ENCODE results near the gene ESRRG.

Gene ESRRG

GRCh38 chr1:216612291-216612690 lies 110.9 kb downstream of the ESRRG start:
- no peak overlapping the region for H3K27ac ChIP-seq (ENCODE audit: low read depth, low read length, poor library complexity, severe bottlenecking)
- H2AFZ ChIP-seq (ENCODE audit: low read length): no peak overlapping the region
- no peaks in the 10 kb centered on the region for H3K27me3 ChIP-seq (ENCODE audit: insufficient read depth, low read length)
- no peak overlapping the region for H3K9ac ChIP-seq (ENCODE audit: low read length)
- H3K9me3 ChIP-seq (ENCODE audit: low read length): no peaks in the 10 kb centered on the region
- no peaks in the 10 kb centered on the region for H3K4me1 ChIP-seq (ENCODE audit: insufficient read depth, low read length, severe bottlenecking)
- H3K4me2 ChIP-seq (ENCODE audit: low read length): no peak overlapping the region
- H4K20me1 ChIP-seq (ENCODE audit: insufficient read depth, low read length): no peaks in the 10 kb centered on the region
- no peaks in the 10 kb centered on the region for H3F3A ChIP-seq (ENCODE audit: insufficient read depth, low read length)
- no peaks in the 10 kb centered on the region for H3K9me2 ChIP-seq (ENCODE audit: low read depth, low read length)
- H3K36me3 ChIP-seq (ENCODE audit: insufficient read depth, low read length): no peaks in the 10 kb centered on the region
- H3K4me3 ChIP-seq (ENCODE audit: low read depth, low read length, poor library complexity, severe bottlenecking): no peak overlapping the region
- TF ChIP-seq, protein P1, sequence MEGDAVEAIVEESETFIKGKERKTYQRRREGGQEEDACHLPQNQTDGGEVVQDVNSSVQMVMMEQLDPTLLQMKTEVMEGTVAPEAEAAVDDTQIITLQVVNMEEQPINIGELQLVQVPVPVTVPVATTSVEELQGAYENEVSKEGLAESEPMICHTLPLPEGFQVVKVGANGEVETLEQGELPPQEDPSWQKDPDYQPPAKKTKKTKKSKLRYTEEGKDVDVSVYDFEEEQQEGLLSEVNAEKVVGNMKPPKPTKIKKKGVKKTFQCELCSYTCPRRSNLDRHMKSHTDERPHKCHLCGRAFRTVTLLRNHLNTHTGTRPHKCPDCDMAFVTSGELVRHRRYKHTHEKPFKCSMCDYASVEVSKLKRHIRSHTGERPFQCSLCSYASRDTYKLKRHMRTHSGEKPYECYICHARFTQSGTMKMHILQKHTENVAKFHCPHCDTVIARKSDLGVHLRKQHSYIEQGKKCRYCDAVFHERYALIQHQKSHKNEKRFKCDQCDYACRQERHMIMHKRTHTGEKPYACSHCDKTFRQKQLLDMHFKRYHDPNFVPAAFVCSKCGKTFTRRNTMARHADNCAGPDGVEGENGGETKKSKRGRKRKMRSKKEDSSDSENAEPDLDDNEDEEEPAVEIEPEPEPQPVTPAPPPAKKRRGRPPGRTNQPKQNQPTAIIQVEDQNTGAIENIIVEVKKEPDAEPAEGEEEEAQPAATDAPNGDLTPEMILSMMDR (IDR thresholded peaks at IDR 0.05; ENCODE audit: low read length): no peak
- TF ChIP-seq EZH2 (IDR thresholded peaks at IDR 0.05; ENCODE audit: borderline replicate concordance, low read length): no peak
- H3K79me2 ChIP-seq (ENCODE audit: insufficient read depth, low read length): no peaks in the 10 kb centered on the region

- H2AFZ ChIP-seq (ENCODE audit: low read length): no peak overlapping the region
- H4K20me1 ChIP-seq (ENCODE audit: insufficient read depth, low read length): no peaks in the 10 kb centered on the region
- no peak overlapping the region for H3K27ac ChIP-seq (ENCODE audit: low read depth, low read length, poor library complexity, severe bottlenecking)
- no peaks in the 10 kb centered on the region for H3K27me3 ChIP-seq (ENCODE audit: insufficient read depth, low read length)
- TF ChIP-seq, protein P1 (IDR thresholded peaks at IDR 0.05; ENCODE audit: low read length): no peak
- no peak for TF ChIP-seq EZH2 (IDR thresholded peaks at IDR 0.05; ENCODE audit: borderline replicate concordance, low read length)
- H3K4me3 ChIP-seq (ENCODE audit: low read depth, low read length, poor library complexity, severe bottlenecking): no peak overlapping the region
- no peak overlapping the region for H3K9ac ChIP-seq (ENCODE audit: low read length)
- no peaks in the 10 kb centered on the region for H3K9me3 ChIP-seq (ENCODE audit: low read length)
- H3K4me2 ChIP-seq (ENCODE audit: low read length): no peak overlapping the region
- no peaks in the 10 kb centered on the region for H3K4me1 ChIP-seq (ENCODE audit: insufficient read depth, low read length, severe bottlenecking)
- H3K9me2 ChIP-seq (ENCODE audit: low read depth, low read length): no peaks in the 10 kb centered on the region
- H3K79me2 ChIP-seq (ENCODE audit: insufficient read depth, low read length): no peaks in the 10 kb centered on the region
- no peaks in the 10 kb centered on the region for H3F3A ChIP-seq (ENCODE audit: insufficient read depth, low read length)
- no peaks in the 10 kb centered on the region for H3K36me3 ChIP-seq (ENCODE audit: insufficient read depth, low read length)
Measured at GRCh38 chr1:216607067-216607697, 116.0 kb downstream of the ESRRG start.

GRCh38 chr1:216606047-216606637 lies 117.1 kb downstream of the ESRRG start:
- no peaks in the 10 kb centered on the region for H4K20me1 ChIP-seq (ENCODE audit: insufficient read depth, low read length)
- H3K9me2 ChIP-seq (ENCODE audit: low read depth, low read length): no peaks in the 10 kb centered on the region
- H3K27ac ChIP-seq (ENCODE audit: low read depth, low read length, poor library complexity, severe bottlenecking): no peak overlapping the region
- no peaks in the 10 kb centered on the region for H3K79me2 ChIP-seq (ENCODE audit: insufficient read depth, low read length)
- H3K27me3 ChIP-seq (ENCODE audit: insufficient read depth, low read length): no peaks in the 10 kb centered on the region
- H3K4me3 ChIP-seq (ENCODE audit: low read depth, low read length, poor library complexity, severe bottlenecking): no peak overlapping the region
- no peak overlapping the region for H3K9ac ChIP-seq (ENCODE audit: low read length)
- no peaks in the 10 kb centered on the region for H3F3A ChIP-seq (ENCODE audit: insufficient read depth, low read length)
- no peaks in the 10 kb centered on the region for H3K36me3 ChIP-seq (ENCODE audit: insufficient read depth, low read length)
- no peaks in the 10 kb centered on the region for H3K9me3 ChIP-seq (ENCODE audit: low read length)
- H2AFZ ChIP-seq (ENCODE audit: low read length): no peak overlapping the region
- TF ChIP-seq, protein P1 (IDR thresholded peaks at IDR 0.05; ENCODE audit: low read length): no peak
- no peak for TF ChIP-seq EZH2 (IDR thresholded peaks at IDR 0.05; ENCODE audit: borderline replicate concordance, low read length)
- H3K4me1 ChIP-seq (ENCODE audit: insufficient read depth, low read length, severe bottlenecking): no peaks in the 10 kb centered on the region
- H3K4me2 ChIP-seq (ENCODE audit: low read length): no peak overlapping the region

All from OCI-LY1 (cell line).